ENCODE measurements around the gene FAM13B. TPM values are rescaled to one million over a fixed set of nuclear protein-coding genes. Genes with fewer than 3 reads are reported as not detected.
A peak's percentile ranks its signal among the peaks of the same experiment; 100 is the strongest.

FAM13B gene
- polyA plus RNA-seq, 2 of the 4 experiments (the other 2 are of a cell fraction): 14.9 to 15.1 TPM

- Histone ChIP-seq H3K4me1 (peaks cover 16% of the 10 kb centered on the region), H3K27ac (peak overlapping the region; percentile 72 to 77), H3K4me2 (peak overlapping the region; percentile 74), H3K4me3 (peak overlapping the region; percentile 48), H3K9me3 (no peaks in the 10 kb centered on the region)
- ChIA-PET CTCF (interaction anchor here (0.7 to 2.4 kb wide), 5 partner anchors 10 to 1763 kb away, joined by 3 to 5 read pairs (median 4); no protein-coding TSS in a partner anchor), POLR2A (interaction anchor here (1.4 kb wide), 1 partner anchor 54 kb away, joined by 3 read pairs; no protein-coding TSS in a partner anchor)
- no peak for TF ChIP-seq ZNF302 (CRISPR knock-in tag; IDR thresholded peaks at IDR 0.05)
- FAIRE-seq (no peak), DNase-seq (ENCODE audit: low read depth in 1 of 2, low spot score in 1 of 2) (no peak), ATAC-seq (no peak)
- 60% methylated on average over 7 of the region's 7 CpGs for WGBS (ENCODE audit: missing lambda C conversion rate)
Measured at GRCh38 chr5:137888466-137888862, 144.4 kb downstream of the FAM13B start.

Small RNA genes within 50 kb of the gene (small RNA-seq; reads per million reads assigned to genes)
- gene RNU6-1148P: 0 reads per million in 6 experiments

Other genes with a start within 250 kb of the FAM13B start
- 0.08 and 0.13 TPM in 2 replicates for gene MYOT, start 165.2 kb downstream of the FAM13B start, polyA plus RNA-seq (2011; rRNA removed)
- not detected in 3 replicates for gene MYOT, start 165.2 kb downstream of the FAM13B start, polyA plus RNA-seq (2017; fragmentation: RNase III; extraction: RNeasy Plus Mini Kit Qiagen cat#74134 plus additional on column Dnase treatment)
- gene PKD2L2, start 143.6 kb downstream of the FAM13B start, polyA plus RNA-seq (2011; rRNA removed): 0.05 TPM in 1 of 2 replicates, not detected in the other
- 0.04 TPM in 1 of 3 replicates, not detected in the others for gene PKD2L2, start 143.6 kb downstream of the FAM13B start, polyA plus RNA-seq (2017; fragmentation: RNase III; extraction: RNeasy Plus Mini Kit Qiagen cat#74134 plus additional on column Dnase treatment)
- gene WNT8A, start 51.0 kb upstream of the FAM13B start, polyA plus RNA-seq (2011; rRNA removed): not detected in 2 replicates
- not detected in 3 replicates for gene WNT8A, start 51.0 kb upstream of the FAM13B start, polyA plus RNA-seq (2017; fragmentation: RNase III; extraction: RNeasy Plus Mini Kit Qiagen cat#74134 plus additional on column Dnase treatment)
- gene NME5, start 106.3 kb upstream of the FAM13B start, polyA plus RNA-seq (2011; rRNA removed): not detected in 2 replicates
- gene NME5, start 106.3 kb upstream of the FAM13B start, polyA plus RNA-seq (2017; fragmentation: RNase III; extraction: RNeasy Plus Mini Kit Qiagen cat#74134 plus additional on column Dnase treatment): not detected in 3 replicates
- 82.3 and 85.8 TPM in 2 replicates for gene BRD8, start 145.6 kb upstream of the FAM13B start, polyA plus RNA-seq (2011; rRNA removed)
- gene BRD8, start 145.6 kb upstream of the FAM13B start, polyA plus RNA-seq (2017; fragmentation: RNase III; extraction: RNeasy Plus Mini Kit Qiagen cat#74134 plus additional on column Dnase treatment): 65.7 to 75.6 TPM (median 65.7 TPM) in 3 replicates
- 37.4 and 42.2 TPM in 2 replicates for gene KIF20A, start 146.0 kb upstream of the FAM13B start, polyA plus RNA-seq (2011; rRNA removed)
- 45.0 to 51.4 TPM (median 49.1 TPM) in 3 replicates for gene KIF20A, start 146.0 kb upstream of the FAM13B start, polyA plus RNA-seq (2017; fragmentation: RNase III; extraction: RNeasy Plus Mini Kit Qiagen cat#74134 plus additional on column Dnase treatment)
- gene CDC23, start 180.2 kb upstream of the FAM13B start, polyA plus RNA-seq (2011; rRNA removed): 61.7 and 70.3 TPM in 2 replicates
- gene CDC23, start 180.2 kb upstream of the FAM13B start, polyA plus RNA-seq (2017; fragmentation: RNase III; extraction: RNeasy Plus Mini Kit Qiagen cat#74134 plus additional on column Dnase treatment): 35.5 to 37.5 TPM (median 37.1 TPM) in 3 replicates
- gene GFRA3, start 241.5 kb upstream of the FAM13B start, polyA plus RNA-seq (2011; rRNA removed): 0.08 and 0.09 TPM in 2 replicates
- gene GFRA3, start 241.5 kb upstream of the FAM13B start, polyA plus RNA-seq (2017; fragmentation: RNase III; extraction: RNeasy Plus Mini Kit Qiagen cat#74134 plus additional on column Dnase treatment): 0.04 to 0.07 TPM in 2 of 3 replicates, not detected in the other

Measured in A549 (cell line).